Nephron progenitor cell (in vitro differentiated cells): ENCODE data around the gene LRBA.

Source experiments
- DNase-seq: peaks from one replicate; pipeline ENCODE4 v3.0.0; 2021
- H3K27ac Mint-ChIP-seq: 2 replicates; pipeline ENCODE4 v1.8.0; 2021; ENCODE audit warnings: mild to moderate bottlenecking, moderate library complexity, mixed read lengths
- H3K27me3 Mint-ChIP-seq: 2 replicates; pipeline ENCODE4 v1.8.0; 2021; ENCODE audit warnings: mild to moderate bottlenecking, low read depth, mixed read lengths; ENCODE audit not compliant: poor library complexity
- H3K36me3 Mint-ChIP-seq: 2 replicates; pipeline ENCODE4 v1.8.0; 2021; ENCODE audit warnings: low read depth, mixed read lengths
- H3K4me1 Mint-ChIP-seq: 2 replicates; pipeline ENCODE4 v1.8.0; 2021; ENCODE audit warnings: mixed read lengths
- H3K4me3 Mint-ChIP-seq: 2 replicates; pipeline ENCODE4 v1.8.0; 2021; ENCODE audit warnings: mild to moderate bottlenecking, moderate library complexity, mixed read lengths
- H3K9me3 Mint-ChIP-seq: 2 replicates; pipeline ENCODE4 v1.8.0; 2021; ENCODE audit warnings: mild to moderate bottlenecking, moderate library complexity, mixed read lengths
- TF ChIP-seq, protein P1 (sequence below): fragments of 200-600 bp; sonication (generic); IDR thresholded peaks from 2 replicates; pipeline ENCODE4 v1.5.0; 2021; ENCODE audit warnings: antibody characterized with exemption

The LRBA gene

DNA sequence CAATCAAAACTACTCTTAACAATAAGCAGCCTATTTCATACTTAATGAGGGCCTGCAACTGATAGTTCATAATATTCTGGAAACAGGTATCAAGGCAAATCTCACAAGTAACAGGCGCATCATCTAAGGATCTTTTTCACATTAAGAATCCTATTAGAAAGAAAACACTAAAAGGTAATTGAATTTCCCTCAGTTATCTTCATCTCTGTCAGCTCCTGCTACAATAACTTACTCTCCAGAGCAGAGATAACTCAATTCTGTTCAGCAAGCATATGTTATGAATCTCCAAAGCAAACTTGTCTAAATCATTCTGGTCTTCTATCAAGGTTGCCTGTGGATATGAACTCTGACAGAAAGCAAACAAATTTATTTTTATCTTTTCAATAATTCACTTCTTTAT is 307.1 kb downstream of the LRBA start:
- Mint-ChIP-seq H3K9me3 (no peaks in the 10 kb centered on the region), H3K36me3 (no peaks in the 10 kb centered on the region), H3K27me3 (no peaks in the 10 kb centered on the region), H3K27ac (no peak overlapping the region), H3K4me1 (no peaks in the 10 kb centered on the region), H3K4me3 (no peak overlapping the region)
- TF ChIP-seq, protein P1, sequence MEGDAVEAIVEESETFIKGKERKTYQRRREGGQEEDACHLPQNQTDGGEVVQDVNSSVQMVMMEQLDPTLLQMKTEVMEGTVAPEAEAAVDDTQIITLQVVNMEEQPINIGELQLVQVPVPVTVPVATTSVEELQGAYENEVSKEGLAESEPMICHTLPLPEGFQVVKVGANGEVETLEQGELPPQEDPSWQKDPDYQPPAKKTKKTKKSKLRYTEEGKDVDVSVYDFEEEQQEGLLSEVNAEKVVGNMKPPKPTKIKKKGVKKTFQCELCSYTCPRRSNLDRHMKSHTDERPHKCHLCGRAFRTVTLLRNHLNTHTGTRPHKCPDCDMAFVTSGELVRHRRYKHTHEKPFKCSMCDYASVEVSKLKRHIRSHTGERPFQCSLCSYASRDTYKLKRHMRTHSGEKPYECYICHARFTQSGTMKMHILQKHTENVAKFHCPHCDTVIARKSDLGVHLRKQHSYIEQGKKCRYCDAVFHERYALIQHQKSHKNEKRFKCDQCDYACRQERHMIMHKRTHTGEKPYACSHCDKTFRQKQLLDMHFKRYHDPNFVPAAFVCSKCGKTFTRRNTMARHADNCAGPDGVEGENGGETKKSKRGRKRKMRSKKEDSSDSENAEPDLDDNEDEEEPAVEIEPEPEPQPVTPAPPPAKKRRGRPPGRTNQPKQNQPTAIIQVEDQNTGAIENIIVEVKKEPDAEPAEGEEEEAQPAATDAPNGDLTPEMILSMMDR, result no peak
- DNase-seq, result no peak

- H3K9me3 Mint-ChIP-seq, result no peaks in the 10 kb centered on the region
- H3K4me1 Mint-ChIP-seq, result no peaks in the 10 kb centered on the region
- no peak overlapping the region for H3K4me3 Mint-ChIP-seq
- H3K27ac Mint-ChIP-seq, result no peak overlapping the region
- TF ChIP-seq, protein P1, result no peak
- DNase-seq, result no peak
- H3K36me3 Mint-ChIP-seq, result no peaks in the 10 kb centered on the region
- H3K27me3 Mint-ChIP-seq, result no peaks in the 10 kb centered on the region
These were observed 315.5 kb downstream of the LRBA start for GRCh38 chr4:150699599-150699998.

GRCh38 chr4:150695162-150695561 is 319.9 kb downstream of the LRBA start:
- no peaks in the 10 kb centered on the region for H3K4me1 Mint-ChIP-seq
- DNase-seq, result no peak
- H3K27me3 Mint-ChIP-seq, result no peaks in the 10 kb centered on the region
- no peak overlapping the region for H3K27ac Mint-ChIP-seq
- H3K4me3 Mint-ChIP-seq, result no peak overlapping the region
- H3K9me3 Mint-ChIP-seq, result no peaks in the 10 kb centered on the region
- H3K36me3 Mint-ChIP-seq, result no peaks in the 10 kb centered on the region
- TF ChIP-seq, protein P1, result no peak

- no peak overlapping the region for H3K4me3 Mint-ChIP-seq
- no peaks in the 10 kb centered on the region for H3K9me3 Mint-ChIP-seq
- TF ChIP-seq, protein P1, result no peak
- H3K4me1 Mint-ChIP-seq, result no peaks in the 10 kb centered on the region
- DNase-seq, result no peak
- H3K27me3 Mint-ChIP-seq, result no peaks in the 10 kb centered on the region
- peak overlapping the region; percentile 61 for H3K27ac Mint-ChIP-seq
- H3K36me3 Mint-ChIP-seq, result no peaks in the 10 kb centered on the region
These were observed 320.6 kb downstream of the LRBA start for GRCh38 chr4:150694438-150694837.

- Mint-ChIP-seq H3K27me3 (no peaks in the 10 kb centered on the region), H3K4me3 (no peak overlapping the region), H3K4me1 (no peaks in the 10 kb centered on the region), H3K9me3 (peaks cover 4% of the 10 kb centered on the region), H3K36me3 (peaks cover 5% of the 10 kb centered on the region), H3K27ac (peak overlapping the region; percentile 28)
- no peak for DNase-seq
- TF ChIP-seq, protein P1, result no peak
These were observed 331.2 kb downstream of the LRBA start for GRCh38 chr4:150683775-150684350.

GRCh38 chr4:150682126-150682525 is 333.0 kb downstream of the LRBA start:
- H3K4me1 Mint-ChIP-seq, result no peaks in the 10 kb centered on the region
- no peak for DNase-seq
- H3K27me3 Mint-ChIP-seq, result no peaks in the 10 kb centered on the region
- H3K9me3 Mint-ChIP-seq, result no peaks in the 10 kb centered on the region
- H3K27ac Mint-ChIP-seq, result no peak overlapping the region
- TF ChIP-seq, protein P1, result no peak
- H3K4me3 Mint-ChIP-seq, result no peak overlapping the region
- no peaks in the 10 kb centered on the region for H3K36me3 Mint-ChIP-seq
